Epithelial cell of proximal tubule (primary cell): Measurements from ENCODE around the gene MMP21. TPM values are rescaled to one million over a fixed set of nuclear protein-coding genes. Genes with fewer than 3 reads are reported as not detected.

Source experiments
- DNase-seq: peaks from one replicate; pipeline ENCODE4 v3.0.0-alpha.2; 2011; ENCODE audit warnings: low read depth
- H3K4me3 ChIP-seq: 2 replicates; pipeline ENCODE4 v1.5.1; 2011; ENCODE audit warnings: low read depth, mild to moderate bottlenecking, low read length
- total RNA-seq: library from RNA; depleted of rRNA; stranded (reverse); fragments of >200 nt; gene quantifications from 2 replicates; pipeline ENCODE4 v1.2.3, GENCODE V29; 2015
- TF ChIP-seq, protein P1 (sequence below): conservative IDR thresholded peaks from 2 replicates; pipeline ENCODE4 v1.5.1; 2012; ENCODE audit warnings: low read depth, mild to moderate bottlenecking, low read length

MMP21 gene
- total RNA-seq, 1 donor from 2014 or later, result 0.06 TPM

DNA sequence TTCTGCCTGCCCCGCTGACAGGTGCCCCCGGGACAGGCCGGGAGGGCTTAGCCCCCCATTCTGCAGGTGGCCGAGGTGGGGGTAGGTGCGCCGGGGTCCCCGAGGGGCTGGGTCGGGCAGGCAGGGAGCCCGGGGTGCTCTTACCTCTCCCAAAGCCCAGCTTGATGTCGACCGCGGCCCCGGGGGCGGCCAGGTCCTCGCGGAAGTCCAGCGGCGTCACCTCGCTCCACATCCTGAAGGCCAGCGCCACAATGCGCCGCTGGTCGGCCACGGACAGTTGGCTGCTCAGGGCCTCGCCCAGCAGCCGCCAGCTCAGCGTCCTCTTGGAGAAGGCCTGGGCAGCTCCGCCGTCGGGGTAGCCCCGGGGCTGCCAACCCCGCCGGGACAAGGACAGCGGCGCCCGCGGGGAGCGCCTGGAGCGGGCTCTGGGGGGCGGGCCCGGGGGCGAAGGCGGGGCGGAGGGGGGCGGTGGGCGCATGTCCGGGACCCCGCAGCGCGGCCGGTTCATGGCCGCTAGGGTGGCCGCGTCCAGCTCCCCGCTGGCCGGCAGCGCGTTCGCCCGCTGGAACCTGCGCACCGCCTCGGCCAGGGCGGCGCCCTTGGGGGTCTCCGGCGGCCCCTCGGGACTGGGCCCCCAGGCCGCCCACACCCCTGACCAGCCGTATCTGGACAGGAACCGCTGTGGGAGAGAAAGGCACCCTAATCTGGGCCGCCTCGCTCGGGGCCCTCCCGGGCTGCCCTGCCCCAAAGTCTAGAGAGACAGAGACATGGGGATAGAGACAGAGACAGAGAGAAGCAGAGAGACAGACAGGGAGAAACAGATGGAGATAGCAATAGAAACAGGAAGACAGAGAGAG lies 1.7 kb downstream of the MMP21 start:
- DNase-seq, result no peak
- TF ChIP-seq, protein P1, sequence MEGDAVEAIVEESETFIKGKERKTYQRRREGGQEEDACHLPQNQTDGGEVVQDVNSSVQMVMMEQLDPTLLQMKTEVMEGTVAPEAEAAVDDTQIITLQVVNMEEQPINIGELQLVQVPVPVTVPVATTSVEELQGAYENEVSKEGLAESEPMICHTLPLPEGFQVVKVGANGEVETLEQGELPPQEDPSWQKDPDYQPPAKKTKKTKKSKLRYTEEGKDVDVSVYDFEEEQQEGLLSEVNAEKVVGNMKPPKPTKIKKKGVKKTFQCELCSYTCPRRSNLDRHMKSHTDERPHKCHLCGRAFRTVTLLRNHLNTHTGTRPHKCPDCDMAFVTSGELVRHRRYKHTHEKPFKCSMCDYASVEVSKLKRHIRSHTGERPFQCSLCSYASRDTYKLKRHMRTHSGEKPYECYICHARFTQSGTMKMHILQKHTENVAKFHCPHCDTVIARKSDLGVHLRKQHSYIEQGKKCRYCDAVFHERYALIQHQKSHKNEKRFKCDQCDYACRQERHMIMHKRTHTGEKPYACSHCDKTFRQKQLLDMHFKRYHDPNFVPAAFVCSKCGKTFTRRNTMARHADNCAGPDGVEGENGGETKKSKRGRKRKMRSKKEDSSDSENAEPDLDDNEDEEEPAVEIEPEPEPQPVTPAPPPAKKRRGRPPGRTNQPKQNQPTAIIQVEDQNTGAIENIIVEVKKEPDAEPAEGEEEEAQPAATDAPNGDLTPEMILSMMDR, result no peak
- H3K4me3 ChIP-seq, result no peak overlapping the region

DNA sequence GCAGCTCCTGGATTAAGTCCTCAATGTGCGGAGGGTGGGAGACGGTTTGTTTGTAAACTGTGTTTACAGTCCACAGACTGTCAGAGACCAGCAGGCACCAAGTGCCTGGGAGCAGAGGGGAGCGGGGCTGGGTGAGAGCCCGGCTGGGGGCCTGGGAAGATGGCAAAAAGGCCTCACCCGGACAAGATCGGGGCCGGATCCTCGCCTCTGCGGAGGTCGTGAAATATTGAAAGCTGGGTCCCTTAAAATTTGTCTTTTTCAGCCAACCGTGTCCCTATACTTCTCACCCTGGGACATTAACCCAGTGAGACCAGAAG lies 2.8 kb downstream of the MMP21 start:
- H3K4me3 ChIP-seq, result no peak overlapping the region
- TF ChIP-seq, protein P1, result no peak
- DNase-seq, result no peak

DNA sequence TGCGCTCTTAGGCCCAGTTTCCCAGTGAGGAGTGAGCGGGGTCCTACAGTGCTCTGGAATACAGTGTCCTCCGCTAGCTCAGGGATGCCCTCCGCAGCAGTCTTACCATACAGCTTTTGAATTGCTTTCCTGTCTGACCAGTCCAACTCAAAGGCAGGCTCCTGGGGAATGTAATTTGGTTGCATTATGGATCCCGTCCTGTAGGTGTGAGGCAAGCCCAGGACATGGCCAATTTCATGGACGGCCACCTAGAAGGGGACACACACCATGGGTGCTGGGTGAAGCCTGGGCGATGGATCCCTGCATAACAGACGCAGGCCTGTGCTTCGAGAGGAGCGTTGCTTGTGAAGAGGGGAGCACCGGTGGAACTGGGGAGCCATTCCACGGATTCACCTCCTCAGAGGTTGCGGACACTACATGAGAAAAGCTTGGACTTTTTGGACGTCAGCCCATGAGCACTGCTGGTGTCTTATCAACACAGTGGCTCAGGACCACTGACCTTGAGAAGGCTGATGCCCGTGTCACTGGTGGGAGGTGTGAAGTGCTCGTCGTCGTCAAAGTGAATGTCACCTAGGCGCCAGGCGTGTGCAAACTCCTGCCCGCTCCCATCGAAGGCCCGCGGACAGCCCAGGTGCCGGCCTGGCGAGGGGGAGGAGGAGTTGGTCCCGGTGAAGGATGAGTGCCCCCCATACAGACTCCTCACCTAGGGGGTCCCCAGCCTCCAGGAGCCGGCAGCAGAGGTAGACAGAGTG lies 3.3 kb downstream of the MMP21 start:
- TF ChIP-seq, protein P1, result no peak
- DNase-seq, result no peak
- no peak overlapping the region for H3K4me3 ChIP-seq

DNA sequence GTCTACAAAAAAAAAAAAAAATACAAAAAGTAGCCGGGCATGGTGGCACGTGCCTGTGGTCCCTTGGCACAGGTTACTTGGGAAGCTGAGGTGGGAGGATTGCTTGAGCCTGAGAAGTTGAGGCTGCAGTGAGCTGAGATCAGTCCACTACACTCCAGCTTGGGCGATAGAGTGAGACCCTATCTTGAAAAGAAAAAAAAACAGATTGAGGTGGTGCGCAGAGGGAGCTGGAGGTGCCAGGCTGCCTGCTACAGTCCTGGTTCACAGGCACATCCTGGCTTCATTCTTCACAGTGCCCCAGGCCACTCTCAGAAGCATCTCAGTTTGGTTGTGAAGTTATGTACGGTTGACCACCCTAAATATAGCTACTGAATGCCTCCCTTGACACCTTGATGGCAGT lies 4.8 kb downstream of the MMP21 start:
- DNase-seq, result no peak
- H3K4me3 ChIP-seq, result no peak overlapping the region
- TF ChIP-seq, protein P1, result no peak

DNA sequence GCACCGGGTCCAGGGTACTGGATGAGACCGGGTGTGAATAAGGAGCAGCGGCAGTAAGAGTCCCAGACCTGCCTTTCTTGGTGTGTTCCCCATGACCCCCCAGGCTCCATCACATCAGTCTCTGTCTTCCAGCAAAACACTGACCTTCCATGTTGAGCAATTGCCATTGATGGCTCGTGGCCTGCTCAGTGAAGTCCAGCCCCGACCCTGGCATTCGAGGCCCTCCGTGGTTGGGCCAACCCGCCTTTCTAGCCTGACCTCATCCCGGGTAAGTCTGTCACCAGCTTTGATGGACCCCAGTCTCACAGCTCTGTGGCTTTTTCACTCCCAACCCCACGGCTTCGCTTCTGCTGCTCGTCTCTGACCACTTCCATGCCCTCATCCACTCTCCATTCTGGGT lies 6.4 kb downstream of the MMP21 start:
- TF ChIP-seq, protein P1, result no peak
- no peak for DNase-seq
- no peak overlapping the region for H3K4me3 ChIP-seq

DNA sequence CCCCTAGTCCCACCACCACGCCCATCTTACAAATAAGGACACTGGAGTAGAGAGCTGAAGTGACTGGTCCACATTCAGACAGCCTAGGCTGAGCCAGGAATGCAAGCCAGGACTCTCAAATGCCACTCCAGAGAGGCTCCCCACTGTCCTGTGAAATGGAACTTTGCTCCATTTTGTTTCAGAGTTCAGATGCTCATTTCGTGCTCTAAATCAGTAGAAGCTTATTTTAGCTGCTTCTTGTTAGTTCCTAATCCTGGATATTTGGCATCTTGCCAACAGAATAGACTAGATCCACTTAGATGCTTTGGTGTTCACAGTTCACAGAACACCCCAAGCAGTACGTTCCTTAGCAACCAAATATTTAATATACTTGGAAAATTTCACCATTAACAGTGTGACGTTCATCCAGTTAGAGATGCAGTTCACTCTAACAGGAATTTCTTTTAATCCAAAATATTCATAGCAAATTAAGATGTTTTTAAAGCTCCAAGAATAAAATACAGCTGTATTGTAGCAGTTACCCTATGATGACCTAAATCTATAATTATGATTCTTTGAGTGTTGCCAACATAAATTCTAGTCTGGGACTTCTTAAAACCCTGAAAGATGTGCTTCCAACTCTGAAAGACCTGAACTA lies 7.3 kb downstream of the MMP21 start:
- TF ChIP-seq, protein P1, result no peak
- no peak for DNase-seq
- H3K4me3 ChIP-seq, result no peak overlapping the region
